Neuron (in vitro differentiated cells): ENCODE data around the gene KRTAP19-4.

Experiments
- H2AFZ ChIP-seq: one replicate; pipeline ENCODE4 v1.6.1; 2013; ENCODE audit warnings: low read depth, mild to moderate bottlenecking, inconsistent platforms, low read length, moderate library complexity
- H3K27me3 ChIP-seq: one replicate; pipeline ENCODE4 v1.6.1; 2013; ENCODE audit warnings: low read length; ENCODE audit not compliant: insufficient read depth
- H3K36me3 ChIP-seq: one replicate; pipeline ENCODE4 v1.6.1; 2013; ENCODE audit warnings: low read length; ENCODE audit not compliant: insufficient read depth
- H3K4me1 ChIP-seq: one replicate; pipeline ENCODE4 v1.6.1; 2013; ENCODE audit warnings: low read length; ENCODE audit not compliant: insufficient read depth
- H3K4me3 ChIP-seq: 2 replicates; pipeline ENCODE4 v1.5.1; 2013; ENCODE audit warnings: mild to moderate bottlenecking, low read length, moderate library complexity
- H3K9me3 ChIP-seq: one replicate; pipeline ENCODE4 v1.6.1; 2013; ENCODE audit warnings: low read length

KRTAP19-4 gene

GRCh38 chr21:30468900-30469714 is 27.9 kb downstream of the KRTAP19-4 start:
- H3K27me3 ChIP-seq, result no peaks in the 10 kb centered on the region
- peak overlapping the region; percentile 15 for H2AFZ ChIP-seq
- H3K36me3 ChIP-seq, result no peaks in the 10 kb centered on the region

GRCh38 chr21:30463713-30464112 is 33.3 kb downstream of the KRTAP19-4 start:
- H3K36me3 ChIP-seq, result no peaks in the 10 kb centered on the region
- H3K9me3 ChIP-seq, result no peaks in the 10 kb centered on the region
- no peak overlapping the region for H2AFZ ChIP-seq
- no peaks in the 10 kb centered on the region for H3K27me3 ChIP-seq
- H3K4me1 ChIP-seq, result peaks cover 11% of the 10 kb centered on the region
- no peak overlapping the region for H3K4me3 ChIP-seq

More at GRCh38 chr21:30468900-30469714, 27.9 kb downstream of the KRTAP19-4 start:
- Histone ChIP-seq H3K9me3 (no peaks in the 10 kb centered on the region), H3K4me3 (no peak overlapping the region), H3K4me1 (peaks cover 25% of the 10 kb centered on the region)

DNA sequence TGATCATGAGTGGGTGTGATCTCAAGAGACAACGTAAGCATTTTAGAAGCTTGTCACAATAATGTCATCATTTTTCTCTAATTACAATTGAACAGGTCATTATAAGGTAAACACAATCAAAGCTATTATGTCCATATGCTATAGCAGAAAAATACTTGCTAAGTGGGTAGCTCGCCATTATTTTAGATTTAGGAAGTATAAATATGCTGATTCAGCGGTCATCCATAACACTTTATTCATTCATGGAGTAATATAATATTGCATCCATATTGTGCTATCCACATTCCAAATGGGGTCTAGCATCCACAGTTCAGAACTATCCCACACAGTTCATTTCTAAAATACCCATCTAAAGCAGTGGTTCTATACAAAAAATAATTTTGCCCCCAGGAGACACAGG is 48.5 kb downstream of the KRTAP19-4 start:
- no peaks in the 10 kb centered on the region for H3K36me3 ChIP-seq

GRCh38 chr21:30447056-30447455 is 49.9 kb downstream of the KRTAP19-4 start:
- no peaks in the 10 kb centered on the region for H3K36me3 ChIP-seq
- no peaks in the 10 kb centered on the region for H3K4me1 ChIP-seq
- H3K9me3 ChIP-seq, result no peaks in the 10 kb centered on the region
- no peak overlapping the region for H3K4me3 ChIP-seq
- H3K27me3 ChIP-seq, result no peaks in the 10 kb centered on the region
- H2AFZ ChIP-seq, result no peak overlapping the region

More for the DNA sequence above, 48.5 kb downstream of the KRTAP19-4 start:
- no peaks in the 10 kb centered on the region for H3K27me3 ChIP-seq
- H3K4me3 ChIP-seq, result no peak overlapping the region
- no peak overlapping the region for H2AFZ ChIP-seq
- no peaks in the 10 kb centered on the region for H3K4me1 ChIP-seq
- H3K9me3 ChIP-seq, result no peaks in the 10 kb centered on the region
